Measurements from ENCODE around the gene TEX264. TPM values are rescaled to one million over a fixed set of nuclear protein-coding genes. Genes with fewer than 3 reads are reported as not detected.
A peak's percentile ranks its signal among the peaks of the same experiment; 100 is the strongest.

Gene TEX264
- polyA plus RNA-seq, 3 donors, result 58.3 to 108 (median 80.8) TPM

GRCh38 chr3:51682079-51682478 lies 11.0 kb downstream of the TEX264 start:
- TF ChIP-seq CTCF (IDR thresholded peaks at IDR 0.05), result peak; percentile 91
- Mint-ChIP-seq H3K4me1 (peaks cover 81% of the 10 kb centered on the region), H3K27ac (peak overlapping the region; percentile 58 to 90 (median 84)), H3K36me3 (peaks cover 54 to 66% of the 10 kb centered on the region in 2 donors), H3K9me3 (no peaks in the 10 kb centered on the region), H3K27me3 (ENCODE audit: low read depth in 3 of 3) (peaks cover 0 to 5% (median 3%) of the 10 kb centered on the region in 3 donors), H3K4me3 (peak overlapping the region in 1 of 2 donors; percentile 72)
- Histone ChIP-seq H3K9ac (ENCODE audit: insufficient read depth, low read length, poor library complexity, severe bottlenecking) (no peak overlapping the region), H3K36me3 (replicated peaks in 1 of 2; ENCODE audit: control insufficient read depth in 1 of 2, insufficient read depth in 2 of 2, low read length in 2 of 2) (peaks cover 34 to 61% of the 10 kb centered on the region in 2 donors), H3K4me3 (replicated peaks in 1 of 3; ENCODE audit: low read depth in 2 of 3, low read length in 3 of 3) (peak overlapping the region in 1 of 3 experiments; percentile 51), H3K9me3 (replicated peaks in 1 of 2; ENCODE audit: control insufficient read depth in 1 of 2, insufficient read depth in 1 of 2, low read length in 2 of 2) (no peaks in the 10 kb centered on the region), H3K79me2 (ENCODE audit: insufficient read depth, low read length) (peaks cover 50% of the 10 kb centered on the region), H4K20me1 (ENCODE audit: insufficient read depth, low read length) (peaks cover 78% of the 10 kb centered on the region), H2AFZ (ENCODE audit: insufficient read depth, low read depth, low read length, poor library complexity, severe bottlenecking) (no peak overlapping the region), H3K4me2 (replicated peaks; ENCODE audit: extremely low read depth, low read length, poor library complexity, severe bottlenecking) (peak overlapping the region; percentile 52), H3K27ac (ENCODE audit: low read depth in 1 of 2, low read length in 2 of 2) (peak overlapping the region in 1 of 2 donors; percentile 55), H3K4me1 (ENCODE audit: control insufficient read depth in 1 of 2, insufficient read depth in 2 of 2, low read length in 2 of 2) (peaks cover 42 to 56% of the 10 kb centered on the region in 2 donors), H3K27me3 (ENCODE audit: control insufficient read depth in 2 of 2, insufficient read depth in 2 of 2, low read length in 2 of 2) (no peaks in the 10 kb centered on the region)
- WGBS (ENCODE audit: insufficient coverage), result 10% methylated on average over 2 of the region's 4 CpGs
- intact Hi-C loops (cut with micrococcal nuclease), result loop anchor here (1.0 to 5.0 kb wide), 5 partner anchors 39 to 300 kb away; partner anchors contain the start of gene DCAF1 (in 1 of the 2)
- peak; percentile 78 to 83 (median 81) for DNase-seq

- Histone ChIP-seq H3K27ac (ENCODE audit: low read depth in 1 of 2, low read length in 2 of 2) (no peak overlapping the region), H3K4me3 (replicated peaks in 1 of 3; ENCODE audit: low read depth in 2 of 3, low read length in 3 of 3) (no peak overlapping the region), H3K4me2 (replicated peaks; ENCODE audit: extremely low read depth, low read length, poor library complexity, severe bottlenecking) (no peak overlapping the region), H3K36me3 (replicated peaks in 1 of 2; ENCODE audit: control insufficient read depth in 1 of 2, insufficient read depth in 2 of 2, low read length in 2 of 2) (peaks cover 32 to 61% of the 10 kb centered on the region in 2 donors), H3K27me3 (ENCODE audit: control insufficient read depth in 2 of 2, insufficient read depth in 2 of 2, low read length in 2 of 2) (no peaks in the 10 kb centered on the region), H3K9ac (ENCODE audit: insufficient read depth, low read length, poor library complexity, severe bottlenecking) (no peak overlapping the region), H3K79me2 (ENCODE audit: insufficient read depth, low read length) (peaks cover 49% of the 10 kb centered on the region), H3K9me3 (replicated peaks in 1 of 2; ENCODE audit: control insufficient read depth in 1 of 2, insufficient read depth in 1 of 2, low read length in 2 of 2) (no peaks in the 10 kb centered on the region), H3K4me1 (ENCODE audit: control insufficient read depth in 1 of 2, insufficient read depth in 2 of 2, low read length in 2 of 2) (peaks cover 44 to 57% of the 10 kb centered on the region in 2 donors), H2AFZ (ENCODE audit: insufficient read depth, low read depth, low read length, poor library complexity, severe bottlenecking) (no peak overlapping the region), H4K20me1 (ENCODE audit: insufficient read depth, low read length) (peaks cover 81% of the 10 kb centered on the region)
- DNase-seq, result no peak
- peaks cover 57 to 67% of the 10 kb centered on the region in 2 donors for H3K36me3 Mint-ChIP-seq
- intact Hi-C loops (cut with micrococcal nuclease), result loop anchor here (1.0 to 5.0 kb wide), 5 partner anchors 40 to 300 kb away; partner anchors contain the start of gene DCAF1 (in 1 of the 2)
- peaks cover 84% of the 10 kb centered on the region for H3K4me1 Mint-ChIP-seq
- peak overlapping the region in 3 of 7 donors; percentile 58 to 89 (median 82) for H3K27ac Mint-ChIP-seq
- no peak overlapping the region for H3K4me3 Mint-ChIP-seq
- H3K27me3 Mint-ChIP-seq (ENCODE audit: low read depth in 3 of 3), result peaks cover 0 to 5% (median 3%) of the 10 kb centered on the region in 3 donors
- WGBS (ENCODE audit: insufficient coverage), result 81% methylated on average over 5 of the region's 7 CpGs
- no peaks in the 10 kb centered on the region for H3K9me3 Mint-ChIP-seq
- TF ChIP-seq CTCF (IDR thresholded peaks at IDR 0.05), result no peak
These were observed 11.5 kb downstream of the TEX264 start for GRCh38 chr3:51682526-51682925.
